GM12878 (cell line): ENCODE measurements around the gene DYNLL2. TPM values are rescaled to one million over a fixed set of nuclear protein-coding genes. Genes with fewer than 3 reads are reported as not detected.

ENCODE experiments used
- ATAC-seq: fragments of 200-7000 bp; cut with Tn5 transposase; 3 replicates; pipeline ENCODE4 v1.9.1; 2020; ENCODE audit warnings: mild to moderate bottlenecking, moderate library complexity
- BruUV-seq: library from RNA; stranded (reverse); fragments of 400-500 nt; replicated peaks from 2 replicates; lab custom pipeline; 2021; lab: Mats Ljungman, UMichigan
- CTCF ChIA-PET: fragments of 300-600 bp; sonication (Branson Sonifier 250); formaldehyde crosslinking; extraction: SDS; loops from one replicate; lab custom pipeline; 2021; ENCODE audit warnings: inconsistent platforms; lab: Yijun Ruan, JAX
- POLR2A ChIA-PET: fragments of 350-600 bp; formaldehyde crosslinking; extraction: SDS; loops from one replicate; lab custom pipeline; 2021; ENCODE audit warnings: inconsistent platforms; lab: Charles Lee
- RAD21 ChIA-PET: fragments of 300-600 bp; sonication (Branson Sonifier 250); formaldehyde crosslinking; loops from one replicate; lab custom pipeline; 2023; ENCODE audit warnings: antibody characterized with exemption; ENCODE audit not compliant: unreplicated experiment; lab: Charles Lee
- SMC1A ChIA-PET: fragments of 300-600 bp; sonication (Branson Sonifier 250); formaldehyde crosslinking; loops from one replicate; lab custom pipeline; 2023; ENCODE audit not compliant: unreplicated experiment, uncharacterized antibody; lab: Charles Lee
- DNase-seq: peaks from one replicate; pipeline ENCODE4 v3.0.0-alpha.2; 2011; ENCODE audit warnings: low read depth, low spot score
- FAIRE-seq: peaks from 3 replicates; lab custom pipeline; 2011; peaks lifted over from hg19 to GRCh38; lab: Jason Lieb, UNC
- H2AFZ ChIP-seq: 2 replicates; pipeline ENCODE4 v1.6.0; 2011; ENCODE audit warnings: low read depth, low read length, control low read depth; ENCODE audit not compliant: control insufficient read depth
- H3K27ac ChIP-seq: 2 replicates; pipeline ENCODE4 v1.5.1; 2011; ENCODE audit warnings: control low read depth; ENCODE audit not compliant: control insufficient read depth, insufficient read depth
- H3K27me3 ChIP-seq, 2 experiments: replicated peaks in 1 of 2; 2 replicates each; pipeline versions ENCODE4 v1.6.0 to v1.6.1; 2011; ENCODE audit warnings: low read length in 1 of 2; ENCODE audit not compliant: control insufficient read depth in 2 of 2, insufficient read depth in 2 of 2
- H3K36me3 ChIP-seq, 2 experiments: 2 replicates each; pipeline ENCODE4 v1.5.1; 2011; ENCODE audit warnings: low read length in 1 of 2; ENCODE audit not compliant: control insufficient read depth in 2 of 2, insufficient read depth in 2 of 2
- H3K4me1 ChIP-seq: 2 replicates; pipeline ENCODE4 v1.6.1; 2011; ENCODE audit warnings: mild to moderate bottlenecking, low read length, moderate library complexity, mixed read lengths; ENCODE audit not compliant: control insufficient read depth, insufficient read depth
- H3K4me2 ChIP-seq: 2 replicates; pipeline ENCODE4 v1.6.0; 2011; ENCODE audit warnings: control low read depth; ENCODE audit not compliant: control insufficient read depth, insufficient read depth
- H3K4me3 ChIP-seq: fragments of 200-600 bp; sonication (generic); 2 replicates; pipeline ENCODE4 v1.5.1; 2016
- H3K79me2 ChIP-seq: 2 replicates; pipeline ENCODE4 v1.6.0; 2011; ENCODE audit warnings: low read length; ENCODE audit not compliant: control insufficient read depth, insufficient read depth
- H3K9ac ChIP-seq: 2 replicates; pipeline ENCODE4 v1.8.0; 2011; ENCODE audit warnings: low read length, control low read depth, mixed read lengths; ENCODE audit not compliant: control insufficient read depth, insufficient read depth
- H3K9me3 ChIP-seq: replicated peaks from 3 replicates; pipeline ENCODE4 v1.5.1; 2011; ENCODE audit warnings: mild to moderate bottlenecking, low read length; ENCODE audit not compliant: control insufficient read depth, insufficient read depth
- H4K20me1 ChIP-seq: 2 replicates; pipeline ENCODE4 v1.6.0; 2011; ENCODE audit not compliant: control insufficient read depth, insufficient read depth
- ATF3 ChIP-seq: IDR thresholded peaks from 2 replicates; pipeline ENCODE4 v1.6.1; 2011; ENCODE audit warnings: low read depth, mild to moderate bottlenecking, low read length, moderate library complexity, borderline replicate concordance; ENCODE audit errors: extremely low read depth
- CHD4 ChIP-seq: fragments of 200-600 bp; sonication (generic); IDR thresholded peaks from 2 replicates; pipeline ENCODE4 v1.6.1; 2016; ENCODE audit warnings: mild to moderate bottlenecking
- CTCF ChIP-seq, 3 experiments: IDR thresholded peaks in 2 of 3; conservative IDR thresholded peaks in 1 of 3; 2 replicates each; pipeline ENCODE4 v1.5.1; 2011; ENCODE audit warnings: low read depth in 3 of 3, low read length in 3 of 3, mild to moderate bottlenecking in 3 of 3, control low read depth in 2 of 3, moderate library complexity in 2 of 3, inconsistent platforms in 1 of 3, mixed read lengths in 1 of 3; ENCODE audit not compliant: control insufficient read depth in 2 of 3, insufficient read depth in 1 of 3; ENCODE audit errors: extremely low read depth in 1 of 3
- EP300 ChIP-seq, 2 experiments: fragments of 150-350 bp in 1 of 2; IDR thresholded peaks; 2 replicates each; pipeline ENCODE4 v1.6.1; 2011 to 2012; ENCODE audit warnings: low read depth in 2 of 2, low read length in 2 of 2, borderline replicate concordance in 1 of 2, improper control_type of control experiment in 1 of 2, inconsistent platforms in 1 of 2; ENCODE audit not compliant: control insufficient read depth in 1 of 2
- FOS ChIP-seq: IDR thresholded peaks from 3 replicates; pipeline ENCODE4 v1.6.1; 2011; ENCODE audit warnings: borderline replicate concordance; ENCODE audit not compliant: insufficient read length; ENCODE audit errors: extremely low read depth
- IRF4 ChIP-seq: IDR thresholded peaks from 2 replicates; pipeline ENCODE4 v1.6.1; 2011; ENCODE audit warnings: low read depth, low read length
- KAT2A ChIP-seq: conservative IDR thresholded peaks from 2 replicates; pipeline ENCODE4 v1.6.1; 2011; ENCODE audit warnings: low read depth, low read length; ENCODE audit not compliant: control insufficient read depth
- MEF2B ChIP-seq: fragments of 450-650 bp; IDR thresholded peaks from 2 replicates; pipeline ENCODE4 v1.6.1; 2018; ENCODE audit warnings: mild to moderate bottlenecking, moderate library complexity; ENCODE audit not compliant: partially characterized antibody, poor library complexity, severe bottlenecking
- MTA2 ChIP-seq: fragments of 450-650 bp; IDR thresholded peaks from 2 replicates; pipeline ENCODE4 v1.6.1; 2016; ENCODE audit warnings: low read depth, mild to moderate bottlenecking, moderate library complexity
- RAD21 ChIP-seq: IDR thresholded peaks from 2 replicates; pipeline ENCODE4 v1.6.1; 2011; ENCODE audit warnings: mild to moderate bottlenecking, low read depth, low read length, moderate library complexity; ENCODE audit not compliant: insufficient read depth
- RUNX3 ChIP-seq: IDR thresholded peaks from 2 replicates; pipeline ENCODE4 v1.6.1; 2012; ENCODE audit warnings: low read length, inconsistent platforms
- YY1 ChIP-seq: IDR thresholded peaks from 2 replicates; pipeline ENCODE4 v1.6.1; 2011; ENCODE audit warnings: low read depth, mild to moderate bottlenecking, low read length
- WGBS: methylation state at CpG from one replicate; pipeline ENCODE4 v1.1.6; 2016; ENCODE audit warnings: low lambda C conversion rate; ENCODE audit not compliant: insufficient replicate concordance, insufficient coverage; ENCODE audit errors: missing lambda C conversion rate; 5-methylcytosine and 5-hydroxymethylcytosine counted together
- in situ Hi-C: fragments of 300-500 bp; cut with MboI; formaldehyde crosslinking; loops from 9 replicates; pipeline ENCODE4 v1.14.3; 2018; ENCODE audit warnings: mixed read lengths
- intact Hi-C: fragments of 100-400 bp; cut with micrococcal nuclease; formaldehyde crosslinking; loops from one replicate; pipeline ENCODE4 v1.14.2; 2022; ENCODE audit not compliant: unreplicated experiment
- polyA plus RNA-seq, 11 experiments: library from polyadenylated mRNA; depleted of rRNA in 4 of 11; unstranded in 6 of 11; stranded (reverse) in 5 of 11; fragments of >200 nt; fragmentation: Nextera tagmentation in 4 of 11; fragmentation: Illumina TruSeq in 1 of 11; extraction: Ambion mirVana in 4 of 11; extraction: Trizol in 1 of 11; gene quantifications; 1 replicate in 1 of 11; 2 replicates in 10 of 11; pipeline versions ENCODE4 v1.2.1 to v1.2.3, GENCODE V29; 2011 to 2016; ENCODE audit warnings: inconsistent platforms in 2 of 11, missing spikeins in 2 of 11, low read depth in 1 of 11
- total RNA-seq, 4 experiments: library from RNA; depleted of rRNA in 3 of 4; stranded (reverse); fragments of >200 nt in 3 of 4; fragmentation: Illumina TruSeq in 1 of 4; extraction: Trizol in 1 of 4; gene quantifications; 2 replicates each; pipeline versions ENCODE4 v1.2.1 to v1.2.3, GENCODE V29; 2013 to 2021

The DYNLL2 gene
- total and polyA plus RNA-seq, 10 of the 15 experiments (the other 5 are each of a cell fraction or from before 2014, with no cell fraction given): 0.62 to 19.2 (median 9.1) TPM

- TF ChIP-seq EP300 (IDR thresholded peaks at IDR 0.05; ENCODE audit: borderline replicate concordance in 1 of 2, control insufficient read depth in 1 of 2, low read depth in 2 of 2, low read length in 2 of 2) (no peak), KAT2A (no peak), MTA2 (no peak)
These were observed 37.1 kb downstream of the DYNLL2 start (continued) for GRCh38 chr17:58120195-58120822.

GRCh38 chr17:58121925-58122324, 38.7 kb downstream of the DYNLL2 start:
- no peak overlapping the region for H3K4me2 ChIP-seq
- in situ Hi-C loops (no loop called here), intact Hi-C loops (loop anchor here (1.0 kb wide), 1 partner anchor 325 kb away; no protein-coding TSS in a partner anchor)
- POLR2A ChIA-PET: interaction anchor here (0.7 kb wide), 2 partner anchors 54 to 559 kb away, joined by 3 read pairs; no protein-coding TSS in a partner anchor
- ATAC-seq: no peak
- no peak for FAIRE-seq
- SMC1A ChIA-PET: interaction anchor here (0.9 to 1.6 kb wide), 2 partner anchors 11 to 39 kb away, joined by 3 to 4 read pairs; no protein-coding TSS in a partner anchor
- peak; percentile 39 for TF ChIP-seq RAD21
- no peak for TF ChIP-seq CHD4
- TF ChIP-seq KAT2A: no peak
- no peak for TF ChIP-seq MEF2B
- TF ChIP-seq RUNX3: no peak
- TF ChIP-seq CTCF (IDR thresholded peaks at IDR 0.05 in 2 of 3, conservative IDR thresholded peaks at IDR 0.05 in 1 of 3; ENCODE audit: control insufficient read depth in 2 of 3, extremely low read depth in 1 of 3, insufficient read depth in 1 of 3, low read depth in 3 of 3, low read length in 3 of 3): peak; percentile 9 to 39 (median 35); a peak in 4 of 6 replicates
- TF ChIP-seq YY1: peak; percentile 77
- TF ChIP-seq FOS: no peak
- TF ChIP-seq ATF3: no peak
- no peak for TF ChIP-seq IRF4
- TF ChIP-seq, all 136 proteins: peak for 3
- Histone ChIP-seq H2AFZ (no peak overlapping the region), H3K9me3 (no peaks in the 10 kb centered on the region), H3K27me3 (no peaks in the 10 kb centered on the region), H4K20me1 (no peaks in the 10 kb centered on the region), H3K4me1 (no peaks in the 10 kb centered on the region), H3K36me3 (no peaks in the 10 kb centered on the region), H3K79me2 (no peaks in the 10 kb centered on the region), H3K27ac (no peak overlapping the region), H3K9ac (no peak overlapping the region), H3K4me3 (no peak overlapping the region)
- DNase-seq: no peak
- RAD21 ChIA-PET: interaction anchor here (1.1 kb wide), 1 partner anchor 196 kb away, joined by 4 read pairs; no protein-coding TSS in a partner anchor
- 20% methylated on average over 5 of the region's 5 CpGs for WGBS
- no TSS peak for BruUV-seq
- CTCF ChIA-PET: interaction anchor here (0.6 to 1.6 kb wide), 5 partner anchors 14 to 279 kb away, joined by 3 to 4 read pairs (median 3); no protein-coding TSS in a partner anchor
